GM13977 (cell line): ENCODE measurements around the gene DMRT3.
A peak's percentile ranks its signal among the peaks of the same experiment; 100 is the strongest.

Experiments
- DNase-seq: peaks from one replicate; pipeline ENCODE4 v3.0.0; 2012; ENCODE audit warnings: low spot score
- in situ Hi-C: fragments of 300-500 bp; cut with MboI; formaldehyde crosslinking; loops from one replicate; pipeline ENCODE4 v1.12.0; 2022; ENCODE audit warnings: low sequenced_read_pairs, low pct_unique_long_range_greater_than_20kb, mixed read lengths, inconsistent platforms; ENCODE audit not compliant: unreplicated experiment
- TF ChIP-seq, protein P1 (sequence below): IDR thresholded peaks from 2 replicates; pipeline ENCODE4 v1.5.1; 2012; ENCODE audit warnings: mild to moderate bottlenecking, control low read depth; ENCODE audit not compliant: insufficient read depth; ENCODE audit errors: extremely low read depth, missing control alignments

The DMRT3 gene, protein sequence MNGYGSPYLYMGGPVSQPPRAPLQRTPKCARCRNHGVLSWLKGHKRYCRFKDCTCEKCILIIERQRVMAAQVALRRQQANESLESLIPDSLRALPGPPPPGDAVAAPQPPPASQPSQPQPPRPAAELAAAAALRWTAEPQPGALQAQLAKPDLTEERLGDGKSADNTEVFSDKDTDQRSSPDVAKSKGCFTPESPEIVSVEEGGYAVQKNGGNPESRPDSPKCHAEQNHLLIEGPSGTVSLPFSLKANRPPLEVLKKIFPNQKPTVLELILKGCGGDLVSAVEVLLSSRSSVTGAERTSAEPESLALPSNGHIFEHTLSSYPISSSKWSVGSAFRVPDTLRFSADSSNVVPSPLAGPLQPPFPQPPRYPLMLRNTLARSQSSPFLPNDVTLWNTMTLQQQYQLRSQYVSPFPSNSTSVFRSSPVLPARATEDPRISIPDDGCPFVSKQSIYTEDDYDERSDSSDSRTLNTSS

GRCh38 chr9:976258-976942 lies at the start of gene DMRT3:
TSS of gene DMRT3 (plus strand) at chr9:976655. CDS start at chr9:977002, 347 bp downstream.
- TF ChIP-seq, protein P1, sequence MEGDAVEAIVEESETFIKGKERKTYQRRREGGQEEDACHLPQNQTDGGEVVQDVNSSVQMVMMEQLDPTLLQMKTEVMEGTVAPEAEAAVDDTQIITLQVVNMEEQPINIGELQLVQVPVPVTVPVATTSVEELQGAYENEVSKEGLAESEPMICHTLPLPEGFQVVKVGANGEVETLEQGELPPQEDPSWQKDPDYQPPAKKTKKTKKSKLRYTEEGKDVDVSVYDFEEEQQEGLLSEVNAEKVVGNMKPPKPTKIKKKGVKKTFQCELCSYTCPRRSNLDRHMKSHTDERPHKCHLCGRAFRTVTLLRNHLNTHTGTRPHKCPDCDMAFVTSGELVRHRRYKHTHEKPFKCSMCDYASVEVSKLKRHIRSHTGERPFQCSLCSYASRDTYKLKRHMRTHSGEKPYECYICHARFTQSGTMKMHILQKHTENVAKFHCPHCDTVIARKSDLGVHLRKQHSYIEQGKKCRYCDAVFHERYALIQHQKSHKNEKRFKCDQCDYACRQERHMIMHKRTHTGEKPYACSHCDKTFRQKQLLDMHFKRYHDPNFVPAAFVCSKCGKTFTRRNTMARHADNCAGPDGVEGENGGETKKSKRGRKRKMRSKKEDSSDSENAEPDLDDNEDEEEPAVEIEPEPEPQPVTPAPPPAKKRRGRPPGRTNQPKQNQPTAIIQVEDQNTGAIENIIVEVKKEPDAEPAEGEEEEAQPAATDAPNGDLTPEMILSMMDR = no peak
- peak; percentile 56 for DNase-seq
- in situ Hi-C loops = loop anchor here (10.0 to 25.0 kb wide), 2 partner anchors 68 to 364 kb away; no protein-coding TSS in a partner anchor

- no peak for DNase-seq
- in situ Hi-C loops = no loop called here
- TF ChIP-seq, protein P1 = no peak
Observed at GRCh38 chr9:926976-927375, 49.5 kb upstream of the DMRT3 start.

GRCh38 chr9:928363-929042 lies 48.0 kb upstream of the DMRT3 start:
- DNase-seq = peak; percentile 28
- TF ChIP-seq, protein P1 = peak; percentile 38
- in situ Hi-C loops = no loop called here

GRCh38 chr9:929719-930118 lies 46.7 kb upstream of the DMRT3 start:
- DNase-seq = no peak
- in situ Hi-C loops = no loop called here
- TF ChIP-seq, protein P1 = no peak

GRCh38 chr9:933356-933755 lies 43.1 kb upstream of the DMRT3 start:
- no peak for DNase-seq
- in situ Hi-C loops = no loop called here
- TF ChIP-seq, protein P1 = no peak

- in situ Hi-C loops = no loop called here
- no peak for DNase-seq
Observed at GRCh38 chr9:935348-935965, 41.0 kb upstream of the DMRT3 start.

More at GRCh38 chr9:935348-935965, 41.0 kb upstream of the DMRT3 start:
- TF ChIP-seq, protein P1 = no peak
